B cell (primary cell): ENCODE results near the gene H2BW1. TPM values are rescaled to one million over a fixed set of nuclear protein-coding genes. Genes with fewer than 3 reads are reported as not detected.
"Not testable (repeated sequence)": the region's sequence is repeated elsewhere in the genome, so short reads cannot be mapped to it uniquely, and the experiment has no call there.

Experiments
- ATAC-seq: fragments of 200-7000 bp; cut with Tn5 transposase; one replicate; pipeline ENCODE4 v1.10.0; 2021; ENCODE audit warnings: low read depth, mild to moderate bottlenecking, moderate number of reproducible peaks, moderate library complexity
- CTCF ChIA-PET: fragments of 350-600 bp; sonication (Branson Sonifier 250); formaldehyde crosslinking; loops from one replicate; lab custom pipeline; 2021; ENCODE audit warnings: antibody characterized with exemption, inconsistent platforms; lab: Charles Lee
- POLR2A ChIA-PET: fragments of 350-600 bp; sonication (Branson Sonifier 250); formaldehyde crosslinking; loops from one replicate; lab custom pipeline; 2021; ENCODE audit warnings: antibody characterized with exemption; lab: Charles Lee
- DNase-seq: peaks from one replicate; pipeline ENCODE4 v3.0.0; 2013
- H2AFZ ChIP-seq: 2 replicates; pipeline ENCODE4 v1.6.1; 2012; ENCODE audit warnings: mild to moderate bottlenecking, low read depth, low read length; ENCODE audit not compliant: insufficient read depth, poor library complexity, severe bottlenecking
- H3K27ac ChIP-seq, 2 donors: 1 replicate in 1 of 2; 2 replicates in 1 of 2; pipeline ENCODE4 v1.5.1; 2012 to 2013; ENCODE audit warnings: low read length in 2 of 2, mild to moderate bottlenecking in 2 of 2, moderate library complexity in 1 of 2
- H3K27me3 ChIP-seq, 4 experiments: fragments of 200-600 bp in 1 of 4; sonication (generic) in 1 of 4; replicated peaks in 1 of 4; 1 replicate in 2 of 4; 2 replicates in 2 of 4; pipeline versions ENCODE4 v1.6.1 to v1.7.0; 2013 to 2016; ENCODE audit warnings: low read length in 3 of 4, mild to moderate bottlenecking in 2 of 4, mixed read lengths in 1 of 4, moderate library complexity in 1 of 4; ENCODE audit not compliant: insufficient read depth in 4 of 4, control insufficient read depth in 3 of 4; ENCODE audit errors: control extremely low read depth in 1 of 4
- H3K36me3 ChIP-seq, 2 experiments: replicated peaks in 1 of 2; 1 replicate in 1 of 2; 2 replicates in 1 of 2; pipeline versions ENCODE4 v1.6.1 to v1.7.1; 2013; ENCODE audit warnings: low read length in 1 of 2; ENCODE audit not compliant: insufficient read depth in 2 of 2, control insufficient read depth in 1 of 2; ENCODE audit errors: control extremely low read depth in 1 of 2, extremely low read depth in 1 of 2
- H3K4me1 ChIP-seq, 2 donors: fragments of 200-600 bp in 1 of 2; sonication (generic) in 1 of 2; 1 replicate in 1 of 2; 2 replicates in 1 of 2; pipeline versions ENCODE4 v1.5.1 to v1.6.1; 2013 to 2017; ENCODE audit warnings: low read length in 2 of 2; ENCODE audit not compliant: control insufficient read depth in 2 of 2, insufficient read depth in 2 of 2
- H3K4me2 ChIP-seq: replicated peaks from 2 replicates; pipeline ENCODE3; 2012; ENCODE audit warnings: mild to moderate bottlenecking, low read depth, low read length; ENCODE audit not compliant: poor library complexity, severe bottlenecking
- H3K4me3 ChIP-seq, 5 experiments: fragments of 200-600 bp in 1 of 5; sonication (generic) in 1 of 5; 1 replicate in 3 of 5; 2 replicates in 2 of 5; pipeline versions ENCODE4 v1.5.1 to v1.7.0; 2011 to 2016; ENCODE audit warnings: low read length in 4 of 5, mild to moderate bottlenecking in 4 of 5, low read depth in 2 of 5, control low read depth in 1 of 5, moderate library complexity in 1 of 5; ENCODE audit not compliant: insufficient read depth in 1 of 5; ENCODE audit errors: control extremely low read depth in 1 of 5, extremely low read depth in 1 of 5
- H3K79me2 ChIP-seq: fragments of 200-600 bp; sonication (generic); one replicate; pipeline ENCODE4 v1.6.0; 2016; ENCODE audit warnings: low read length; ENCODE audit not compliant: control insufficient read depth, insufficient read depth
- H3K9ac ChIP-seq: fragments of 200-600 bp; sonication (generic); 2 replicates; pipeline ENCODE4 v1.6.1; 2017; ENCODE audit warnings: mild to moderate bottlenecking, low read length, moderate library complexity
- H3K9me3 ChIP-seq, 3 donors: one replicate each; pipeline versions ENCODE4 v1.6.1 to v1.7.1; 2013; ENCODE audit warnings: low read length in 2 of 3; ENCODE audit not compliant: control insufficient read depth in 2 of 3, insufficient read depth in 1 of 3; ENCODE audit errors: control extremely low read depth in 1 of 3
- H4K20me1 ChIP-seq: 2 replicates; pipeline ENCODE4 v1.6.0; 2012; ENCODE audit warnings: mild to moderate bottlenecking, low read length; ENCODE audit not compliant: insufficient read depth, control insufficient read depth, poor library complexity, severe bottlenecking
- H3K27ac Mint-ChIP-seq: one replicate; pipeline ENCODE4 v1.8.0; 2021; ENCODE audit warnings: mixed read lengths
- H3K27me3 Mint-ChIP-seq: one replicate; pipeline ENCODE4 v1.8.0; 2021; ENCODE audit warnings: mixed read lengths
- H3K4me1 Mint-ChIP-seq: one replicate; pipeline ENCODE4 v1.8.0; 2021; ENCODE audit warnings: mixed read lengths
- H3K4me3 Mint-ChIP-seq: one replicate; pipeline ENCODE4 v1.8.0; 2021; ENCODE audit warnings: mixed read lengths
- H3K9me3 Mint-ChIP-seq: one replicate; pipeline ENCODE4 v1.8.0; 2022; ENCODE audit warnings: mixed read lengths; ENCODE audit not compliant: insufficient read depth
- CTCF ChIP-seq: fragments of 200-600 bp; IDR thresholded peaks from one replicate; pipeline ENCODE4 v1.8.0; 2022; ENCODE audit warnings: antibody characterized with exemption, mild to moderate bottlenecking
- EZH2 ChIP-seq: IDR thresholded peaks from 2 replicates; pipeline ENCODE4 v1.6.1; 2012; ENCODE audit warnings: borderline replicate concordance, low read depth, mild to moderate bottlenecking, moderate library complexity, low read length; ENCODE audit not compliant: insufficient read depth, poor library complexity, severe bottlenecking
- WGBS: methylation state at CpG from one replicate; pipeline ENCODE4 v1.1.5; 2013; ENCODE audit warnings: missing lambda C conversion rate; ENCODE audit not compliant: insufficient coverage; 5-methylcytosine and 5-hydroxymethylcytosine counted together
- intact Hi-C: fragments of 100-400 bp; cut with micrococcal nuclease; formaldehyde crosslinking; loops from one replicate; pipeline ENCODE4 v1.10.0; 2022
- polyA minus RNA-seq: library from RNA; depleted of rRNA, polyadenylated mRNA; stranded (reverse); fragments of >200 nt; gene quantifications from 2 replicates; pipeline ENCODE4 v1.2.3, GENCODE V29; 2012
- polyA plus RNA-seq: library from polyadenylated mRNA; depleted of rRNA; stranded (reverse); fragments of >200 nt; gene quantifications from 2 replicates; pipeline ENCODE4 v1.2.3, GENCODE V29; 2012
- total RNA-seq, 2 donors: library from RNA; stranded (reverse); fragments of 120-200 nt in 1 of 2; gene quantifications; 1 replicate in 1 of 2; 2 replicates in 1 of 2; pipeline versions ENCODE4 v1.2.3 to v1.2.4, GENCODE V29; 2013 to 2022

H2BW1 gene
- not detected in 2 replicates for total RNA-seq
- total RNA-seq (2013): not detected
- not detected in 2 replicates for polyA plus RNA-seq
- polyA minus RNA-seq: not detected in 2 replicates

GRCh38 chrX:104013606-104014005, at the start of gene H2BW1:
Gene H2BW1 (minus strand): TSS chrX:104013708. CDS start chrX:104013576, 132 bp downstream.
- Histone ChIP-seq H3K4me2 (no peak within 1 kb of the TSS), H3K27ac (no peak within 1 kb of the TSS), H2AFZ (no peak within 1 kb of the TSS), H3K9ac (no peak within 1 kb of the TSS), H3K79me2 (no peaks in the 10 kb centered on the region), H3K4me3 (no peak within 1 kb of the TSS), H3K27me3 (no peaks in the 10 kb centered on the region), H3K4me1 (no peaks in the 10 kb centered on the region), H4K20me1 (no peaks in the 10 kb centered on the region), H3K36me3 (no peaks in the 10 kb centered on the region), H3K9me3 (no peaks in the 10 kb centered on the region)
- ChIA-PET CTCF (no interaction called here), POLR2A (no interaction called here)
- ATAC-seq (no peak), DNase-seq (no peak)
- H3K4me1 Mint-ChIP-seq: no peaks in the 10 kb centered on the region
- H3K27ac Mint-ChIP-seq: no peak within 1 kb of the TSS
- intact Hi-C loops: no loop called here
- H3K4me3 Mint-ChIP-seq: no peak within 1 kb of the TSS
- no peaks in the 10 kb centered on the region for H3K9me3 Mint-ChIP-seq
- H3K27me3 Mint-ChIP-seq: no peaks in the 10 kb centered on the region
- 95% methylated on average over 12 of the region's 20 CpGs for WGBS
- no peak for TF ChIP-seq EZH2
- no peak for TF ChIP-seq CTCF

GRCh38 chrX:104062636-104063035, 49.1 kb upstream of the H2BW1 start:
- WGBS: no CpG with 5 or more reads among the region's 18 CpGs
- H3K4me1 ChIP-seq, H3K27ac Mint-ChIP-seq, H3K9me3 ChIP-seq, DNase-seq, H3K27me3 Mint-ChIP-seq, H3K36me3 ChIP-seq, H3K4me2 ChIP-seq, H4K20me1 ChIP-seq, H2AFZ ChIP-seq, H3K4me1 Mint-ChIP-seq, H3K9ac ChIP-seq, intact Hi-C loops, ATAC-seq, H3K4me3 ChIP-seq, H3K79me2 ChIP-seq, H3K4me3 Mint-ChIP-seq, POLR2A ChIA-PET, CTCF ChIA-PET, H3K9me3 Mint-ChIP-seq, H3K27ac ChIP-seq, H3K27me3 ChIP-seq: not testable (repeated sequence)

- H3K4me3 Mint-ChIP-seq, H3K4me1 ChIP-seq, H3K27ac ChIP-seq, H3K4me2 ChIP-seq, H3K27me3 ChIP-seq, H3K4me3 ChIP-seq, intact Hi-C loops, H2AFZ ChIP-seq, H3K27me3 Mint-ChIP-seq, H3K27ac Mint-ChIP-seq, H3K4me1 Mint-ChIP-seq, ATAC-seq, H4K20me1 ChIP-seq, H3K9me3 ChIP-seq, CTCF ChIA-PET, POLR2A ChIA-PET, DNase-seq, H3K9me3 Mint-ChIP-seq, H3K9ac ChIP-seq, H3K79me2 ChIP-seq, H3K36me3 ChIP-seq: not testable (repeated sequence)
- WGBS: no CpG with 5 or more reads among the region's 13 CpGs
Measured at GRCh38 chrX:104054956-104055355, 41.4 kb upstream of the H2BW1 start.
